ENCODE results near the gene CEP57L1. TPM values are rescaled to one million over a fixed set of nuclear protein-coding genes. Genes with fewer than 3 reads are reported as not detected.
A peak's percentile ranks its signal among the peaks of the same experiment; 100 is the strongest.

Gene CEP57L1
- total and polyA plus RNA-seq, 9 of the 15 experiments (the other 6 are each of a cell fraction or from before 2014, with no cell fraction given) = 39.4 to 88.6 (median 61.8) TPM

- peak; percentile 96 for TF ChIP-seq MAFG (tag; conservative IDR thresholded peaks at IDR 0.05)
- no peak for TF ChIP-seq MAZ (CRISPR knock-in tag; conservative IDR thresholded peaks at IDR 0.05 in 1 of 2, IDR thresholded peaks at IDR 0.05 in 1 of 2)
- TF ChIP-seq ZNF444 (CRISPR knock-in tag; IDR thresholded peaks at IDR 0.05) = no peak
- no peak for TF ChIP-seq ZC3H4 (CRISPR knock-in tag; IDR thresholded peaks at IDR 0.05; ENCODE audit: borderline replicate concordance)
- TF ChIP-seq KDM5B (IDR thresholded peaks at IDR 0.05; ENCODE audit: insufficient replicate concordance, low read depth, low read length) = no peak
- TF ChIP-seq KLF10 (CRISPR knock-in tag; IDR thresholded peaks at IDR 0.05) = no peak
- TF ChIP-seq NFXL1 (CRISPR knock-in tag; IDR thresholded peaks at IDR 0.05) = no peak
- TF ChIP-seq ESRRB (CRISPR knock-in tag; IDR thresholded peaks at IDR 0.05; ENCODE audit: borderline replicate concordance) = no peak
- no peak for TF ChIP-seq SPI1 (IDR thresholded peaks at IDR 0.05; ENCODE audit: borderline replicate concordance, low read depth, low read length)
- no peak for TF ChIP-seq MIER1 (IDR thresholded peaks at IDR 0.05; ENCODE audit: low read depth)
- TF ChIP-seq RBM22 (IDR thresholded peaks at IDR 0.05; ENCODE audit: low read depth, low read length, poor library complexity, severe bottlenecking) = no peak
- TF ChIP-seq ZBTB9 (CRISPR knock-in tag; IDR thresholded peaks at IDR 0.05) = no peak
- no peak for TF ChIP-seq BDP1 (IDR thresholded peaks at IDR 0.05; ENCODE audit: insufficient read depth, insufficient read length)
- no peak for TF ChIP-seq ZNF561 (CRISPR knock-in tag; conservative IDR thresholded peaks at IDR 0.05)
Observed at GRCh38 chr6:109187399-109188114, 92.2 kb downstream of the CEP57L1 start (continued).
